Neural cell (in vitro differentiated cells): ENCODE data around the gene S100Z.

Experiments
- CTCF ChIP-seq: fragments of 450-650 bp; IDR thresholded peaks from 2 replicates; pipeline ENCODE4 v1.5.1; 2014; ENCODE audit warnings: antibody characterized with exemption, mild to moderate bottlenecking, moderate library complexity; ENCODE audit not compliant: poor library complexity, severe bottlenecking
- EP300 ChIP-seq: fragments of 450-650 bp; conservative IDR thresholded peaks from 2 replicates; pipeline ENCODE4 v1.6.1; 2014; ENCODE audit warnings: antibody characterized with exemption, mild to moderate bottlenecking, moderate library complexity; ENCODE audit not compliant: poor library complexity, severe bottlenecking
- EZH2 ChIP-seq: fragments of 200-600, 300-800 bp; shearing (Covaris generic), sonication (generic); IDR thresholded peaks from 2 replicates; pipeline ENCODE4 v1.6.1; 2014; ENCODE audit warnings: antibody characterized with exemption, low read length, borderline replicate concordance, mild to moderate bottlenecking; ENCODE audit not compliant: insufficient read depth, poor library complexity, severe bottlenecking
- MXI1 ChIP-seq: fragments of 450-650 bp; conservative IDR thresholded peaks from 2 replicates; pipeline ENCODE4 v1.6.1; 2014; ENCODE audit warnings: antibody characterized with exemption, mild to moderate bottlenecking; ENCODE audit not compliant: poor library complexity, severe bottlenecking
- POLR2AphosphoS5 ChIP-seq: IDR thresholded peaks from 2 replicates; pipeline ENCODE4 v1.6.1; 2012
- RAD21 ChIP-seq: fragments of 450-650 bp; conservative IDR thresholded peaks from 2 replicates; pipeline ENCODE4 v1.6.1; 2014; ENCODE audit warnings: antibody characterized with exemption, mild to moderate bottlenecking, moderate library complexity
- REST ChIP-seq: IDR thresholded peaks from 2 replicates; pipeline ENCODE4 v1.6.1; 2012; ENCODE audit warnings: borderline replicate concordance
- SMC3 ChIP-seq: fragments of 450-650 bp; conservative IDR thresholded peaks from 2 replicates; pipeline ENCODE4 v1.6.1; 2014; ENCODE audit warnings: antibody characterized with exemption, mild to moderate bottlenecking, moderate library complexity; ENCODE audit not compliant: poor library complexity
- TAF1 ChIP-seq: IDR thresholded peaks from 2 replicates; pipeline ENCODE4 v1.6.1; 2012; ENCODE audit warnings: low read depth

GRCh38 chr5:76893294-76893693, 43.5 kb downstream of the S100Z start:
- TF ChIP-seq CTCF (no peak), EP300 (no peak), SMC3 (no peak), EZH2 (no peak), POLR2AphosphoS5 (no peak), TAF1 (no peak), REST (no peak), RAD21 (no peak), MXI1 (no peak)
